ENCODE data around the gene DNTTIP2.

DNA sequence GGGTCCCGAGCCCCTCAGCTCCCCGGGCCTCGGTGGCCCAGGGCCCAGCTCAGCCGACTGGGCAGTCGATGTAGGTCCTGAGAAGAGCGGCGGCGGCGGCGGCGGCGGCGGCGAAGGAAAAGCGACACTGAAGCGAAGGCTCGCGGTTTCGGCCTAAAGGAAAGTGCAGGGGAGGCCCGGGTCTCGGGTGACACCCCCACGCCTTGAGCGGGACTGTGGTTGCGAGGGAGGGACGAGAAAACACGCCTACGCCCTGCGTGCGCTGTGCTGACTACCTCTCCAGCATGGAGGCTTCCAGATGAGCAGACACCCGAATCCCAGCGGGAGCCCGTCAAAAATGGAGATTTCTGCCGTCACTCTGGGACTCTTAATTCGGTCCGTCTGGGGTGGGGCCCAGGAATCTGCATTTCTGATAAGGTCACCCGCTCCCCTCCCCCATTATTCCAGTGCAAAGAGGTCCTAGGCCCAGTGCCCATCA is 31.2 kb downstream of the DNTTIP2 start:
- TF ChIP-seq, protein P1, sequence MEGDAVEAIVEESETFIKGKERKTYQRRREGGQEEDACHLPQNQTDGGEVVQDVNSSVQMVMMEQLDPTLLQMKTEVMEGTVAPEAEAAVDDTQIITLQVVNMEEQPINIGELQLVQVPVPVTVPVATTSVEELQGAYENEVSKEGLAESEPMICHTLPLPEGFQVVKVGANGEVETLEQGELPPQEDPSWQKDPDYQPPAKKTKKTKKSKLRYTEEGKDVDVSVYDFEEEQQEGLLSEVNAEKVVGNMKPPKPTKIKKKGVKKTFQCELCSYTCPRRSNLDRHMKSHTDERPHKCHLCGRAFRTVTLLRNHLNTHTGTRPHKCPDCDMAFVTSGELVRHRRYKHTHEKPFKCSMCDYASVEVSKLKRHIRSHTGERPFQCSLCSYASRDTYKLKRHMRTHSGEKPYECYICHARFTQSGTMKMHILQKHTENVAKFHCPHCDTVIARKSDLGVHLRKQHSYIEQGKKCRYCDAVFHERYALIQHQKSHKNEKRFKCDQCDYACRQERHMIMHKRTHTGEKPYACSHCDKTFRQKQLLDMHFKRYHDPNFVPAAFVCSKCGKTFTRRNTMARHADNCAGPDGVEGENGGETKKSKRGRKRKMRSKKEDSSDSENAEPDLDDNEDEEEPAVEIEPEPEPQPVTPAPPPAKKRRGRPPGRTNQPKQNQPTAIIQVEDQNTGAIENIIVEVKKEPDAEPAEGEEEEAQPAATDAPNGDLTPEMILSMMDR (IDR thresholded peaks at IDR 0.05): no peak
- no peak for TF ChIP-seq POLR2A (IDR thresholded peaks at IDR 0.05)
- no peak for TF ChIP-seq POLR2AphosphoS5 (IDR thresholded peaks at IDR 0.05)
